ENCODE results near the gene IFNL2.

DNA sequence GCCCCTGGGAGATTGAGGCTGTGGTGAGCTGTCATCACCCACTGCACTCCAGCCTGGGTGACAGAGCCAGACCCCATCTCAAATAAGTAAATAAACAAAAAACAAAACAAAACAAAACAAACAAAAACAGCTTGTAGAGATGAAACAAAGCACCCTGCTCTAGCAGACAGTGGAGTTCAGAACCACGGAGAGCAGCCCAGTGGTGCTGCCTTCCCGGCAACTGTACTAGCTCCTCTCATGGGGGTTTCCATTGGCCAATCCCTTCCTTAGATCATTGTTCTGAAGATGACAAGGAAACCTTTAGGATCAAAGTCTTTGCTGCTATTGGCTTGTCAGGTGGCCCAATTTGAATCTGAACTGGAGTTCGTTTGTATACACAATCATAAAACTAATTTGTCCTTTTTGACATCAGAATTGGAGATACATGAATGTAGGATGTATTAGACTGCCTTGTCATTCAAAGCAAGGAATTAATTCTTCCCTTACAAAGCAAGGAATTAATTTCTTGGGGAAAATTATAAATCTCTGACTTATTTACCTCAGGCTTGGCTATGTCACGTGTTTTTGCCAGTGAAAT lies 44.4 kb upstream of the IFNL2 start:
- TF ChIP-seq POLR2A (IDR thresholded peaks at IDR 0.05; ENCODE audit: low read length) = no peak
- no peak for TF ChIP-seq GATA1 (IDR thresholded peaks at IDR 0.05; ENCODE audit: low read depth, low read length)
